Activated CD8-positive, alpha-beta memory T cell treated with anti-CD3 and anti-CD28 coated beads for 4 hours (primary cell): Measurements from ENCODE around the gene SFN.
A peak's percentile ranks its signal among the peaks of the same experiment; 100 is the strongest.
"Not testable (repeated sequence)": the region's sequence is repeated elsewhere in the genome, so short reads cannot be mapped to it uniquely, and the experiment has no call there.

Experiments used
- DNase-seq, 2 donors: peaks; one replicate each; pipeline ENCODE4 v3.0.0-alpha.2; 2020; ENCODE audit warnings: low read depth in 2 of 2

The SFN gene

DNA sequence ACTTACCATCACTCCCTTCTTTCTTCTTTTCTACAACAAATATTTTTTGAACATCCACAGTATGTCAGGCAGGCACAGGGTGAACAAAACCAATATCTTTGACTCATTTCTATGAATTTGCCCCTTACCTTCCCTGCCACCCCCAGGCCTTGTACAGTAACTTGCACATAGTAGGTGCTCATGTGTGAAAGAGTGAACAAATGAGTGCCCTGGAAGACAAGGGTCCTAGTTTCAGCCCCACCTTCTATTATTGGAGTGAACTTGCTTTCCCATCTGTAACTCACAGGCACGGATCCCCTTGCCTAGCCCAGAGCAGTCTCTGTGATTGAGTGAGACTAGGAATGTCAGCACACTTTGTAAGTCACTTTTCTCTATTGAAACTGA is 23.6 kb upstream of the SFN start:
- no peak for DNase-seq

DNA sequence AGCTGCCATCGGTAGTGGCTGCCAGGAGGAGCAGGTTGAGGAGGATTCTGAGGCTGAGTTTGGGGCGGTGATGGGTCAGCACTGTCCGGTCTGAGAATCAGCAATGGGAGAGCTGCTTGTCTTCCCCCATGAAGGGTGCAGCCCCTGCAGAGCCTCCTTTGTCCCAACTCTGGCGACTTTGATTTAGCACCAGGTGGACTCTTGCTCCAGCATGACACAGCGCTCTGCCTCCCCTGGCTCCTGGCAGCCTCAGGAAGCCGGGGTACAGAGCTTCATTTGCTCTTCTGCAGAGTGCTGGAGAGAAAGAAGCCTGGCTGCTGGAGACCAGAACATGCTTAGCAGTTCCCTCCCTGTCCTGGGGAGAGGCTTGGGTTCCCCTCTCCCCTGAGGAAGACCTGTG is 23.2 kb upstream of the SFN start:
- DNase-seq = no peak

DNA sequence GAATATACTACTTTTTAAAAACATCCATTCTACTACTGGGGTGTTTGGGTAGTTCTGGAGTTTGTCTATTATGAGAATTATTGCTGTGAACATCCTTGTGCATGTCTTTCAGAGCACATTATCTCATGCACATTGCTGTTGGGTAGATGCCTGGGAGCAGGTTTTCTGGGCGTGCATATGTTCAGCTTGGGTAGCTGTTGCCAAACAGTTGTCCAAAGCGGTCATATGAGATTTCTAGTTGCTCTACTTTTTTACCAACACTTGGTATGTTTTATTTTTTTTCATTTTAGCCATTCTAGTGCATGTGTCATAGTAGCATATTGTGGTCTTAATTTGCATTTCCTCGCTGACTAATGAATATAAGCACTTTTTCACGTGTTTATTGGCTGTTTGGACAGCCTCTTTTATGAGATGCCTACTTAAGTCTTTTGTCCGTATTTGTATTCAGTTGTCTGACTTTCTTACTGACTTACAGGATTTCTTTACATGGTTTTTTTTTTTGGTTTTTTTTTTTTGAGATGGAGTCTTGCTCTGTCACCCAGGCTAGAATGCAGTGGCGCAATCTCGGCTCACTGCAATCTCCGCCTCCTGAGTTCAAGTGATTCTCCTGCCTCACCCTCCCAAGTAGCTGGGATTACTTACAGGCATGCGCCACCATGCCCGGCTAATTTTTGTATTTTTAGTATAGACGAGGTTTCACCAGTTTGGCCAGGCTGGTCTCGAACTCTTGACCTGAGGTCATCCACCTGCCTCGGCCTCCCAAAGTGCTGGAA is 18.3 kb upstream of the SFN start:
- DNase-seq = no peak

DNA sequence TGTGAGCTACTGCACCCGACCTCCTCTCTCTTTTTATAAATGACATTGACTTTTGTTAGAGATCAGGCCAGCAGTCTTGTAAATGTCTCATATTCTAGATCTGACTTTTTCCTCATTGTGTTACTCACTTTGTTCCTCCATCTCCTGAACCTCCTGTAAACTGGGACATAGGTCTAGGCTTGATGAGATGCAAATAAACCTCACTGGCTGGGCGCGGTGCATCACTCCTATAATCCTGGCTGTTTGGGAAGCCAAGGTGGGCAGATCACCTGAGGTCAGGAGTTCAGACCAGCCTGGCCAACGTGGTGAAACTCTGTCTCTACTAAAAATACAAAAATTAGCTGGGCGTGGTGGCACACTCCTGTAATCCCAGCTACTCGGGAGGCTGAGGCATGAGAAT is 15.1 kb upstream of the SFN start:
- not testable (repeated sequence) for DNase-seq

DNA sequence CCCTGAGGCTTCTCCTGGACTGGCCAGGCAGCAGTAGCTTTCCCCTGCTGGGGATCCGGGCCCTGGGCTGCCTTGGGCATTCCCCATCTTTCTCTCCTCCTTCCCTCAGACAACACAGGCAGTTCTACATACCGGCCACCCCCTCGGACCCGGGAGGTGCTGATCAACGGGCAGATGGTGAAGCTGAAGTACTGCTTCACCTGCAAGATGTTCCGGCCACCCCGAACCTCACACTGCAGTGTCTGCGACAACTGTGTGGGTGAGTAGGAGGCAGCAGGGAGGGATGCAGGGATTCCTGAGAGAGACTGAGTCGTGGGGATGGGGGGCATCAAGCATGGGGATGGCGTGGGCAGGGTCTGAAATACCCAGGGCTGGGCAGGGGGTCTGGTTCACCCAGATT is 14.4 kb upstream of the SFN start:
- DNase-seq = no peak

DNA sequence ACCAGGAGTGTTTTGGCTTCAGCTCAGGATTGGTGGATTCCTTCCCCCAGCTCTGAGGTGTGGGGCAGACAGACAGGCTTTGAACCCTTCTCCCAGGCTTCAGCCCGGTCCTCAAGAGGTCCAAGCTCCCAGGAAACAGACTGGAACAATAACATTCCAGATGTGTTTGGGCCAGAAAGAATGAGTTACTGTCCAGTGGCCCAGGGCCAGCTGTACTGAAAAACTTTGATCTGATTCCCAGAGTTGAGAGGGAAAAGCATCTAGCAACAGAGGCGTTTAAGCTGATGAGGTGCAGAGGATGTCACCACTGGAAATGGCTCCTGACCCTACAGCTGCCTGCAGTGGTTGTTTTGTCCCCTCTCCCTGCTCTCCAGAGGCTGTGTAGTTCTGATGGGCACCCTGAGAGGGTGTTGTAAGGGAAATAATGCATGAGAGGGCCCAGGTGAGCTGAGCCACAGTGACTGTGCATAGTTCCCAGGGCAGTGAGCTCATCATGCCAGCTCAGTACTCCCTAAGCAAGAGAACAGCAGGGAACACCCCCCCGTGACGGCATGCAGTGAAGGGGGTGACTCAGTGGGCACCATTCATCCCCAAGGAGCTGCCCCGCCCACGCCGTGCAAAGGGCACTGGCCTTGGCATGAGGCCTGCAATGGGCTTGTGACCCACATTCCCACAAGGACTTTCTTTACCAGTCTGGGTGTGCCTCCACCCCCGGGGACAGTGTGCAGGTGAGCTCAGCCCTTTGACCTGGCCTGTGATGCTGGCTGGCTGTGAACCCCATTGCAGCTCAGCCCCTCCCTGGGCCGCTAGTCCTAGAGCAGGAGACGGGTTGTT is 13.8 kb upstream of the SFN start:
- DNase-seq = no peak

DNA sequence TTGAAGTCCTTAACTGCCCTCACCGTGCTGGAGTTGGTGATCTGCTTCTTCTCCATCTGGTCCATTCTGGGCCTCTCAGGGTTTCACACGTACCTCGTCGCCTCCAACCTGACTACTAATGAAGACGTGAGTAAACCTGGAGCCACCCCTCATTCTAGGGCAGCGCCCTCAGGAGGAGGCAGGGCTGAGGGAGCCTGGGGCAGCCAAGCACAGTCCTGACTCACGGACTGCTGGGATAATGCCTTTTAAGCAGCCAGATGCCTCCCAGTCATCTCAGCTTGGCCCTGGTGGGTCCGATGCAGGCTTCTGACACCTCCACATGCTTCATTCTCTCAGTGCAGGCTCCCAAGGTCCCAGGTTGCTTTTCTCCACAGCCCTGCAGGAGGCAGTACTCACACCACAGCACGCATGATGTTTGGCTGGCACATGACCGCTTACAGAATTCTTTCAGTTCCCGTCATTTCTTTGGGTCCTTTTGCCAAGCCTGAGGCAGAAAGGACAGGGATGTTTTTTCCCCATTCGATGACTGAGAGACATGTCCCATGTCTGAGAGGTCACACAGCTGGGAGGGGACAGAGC is 11.8 kb upstream of the SFN start:
- no peak for DNase-seq

DNA sequence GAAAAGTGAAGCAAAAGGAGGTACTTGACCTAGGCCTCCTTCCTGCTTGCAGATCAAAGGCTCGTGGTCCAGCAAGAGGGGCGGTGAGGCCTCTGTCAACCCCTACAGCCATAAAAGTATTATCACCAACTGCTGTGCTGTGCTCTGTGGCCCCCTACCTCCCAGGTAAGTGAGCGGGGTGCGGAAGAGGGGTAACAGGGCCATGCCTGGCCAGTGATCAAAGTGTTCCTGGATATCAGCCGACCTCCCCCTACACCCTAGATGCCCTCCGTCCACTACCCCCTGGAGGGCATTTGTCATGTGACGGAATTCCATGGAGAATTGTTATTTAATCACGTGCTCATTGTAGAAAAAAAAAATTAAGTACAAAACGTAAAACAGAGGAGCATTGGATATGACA is 10.2 kb upstream of the SFN start:
- no peak for DNase-seq

DNA sequence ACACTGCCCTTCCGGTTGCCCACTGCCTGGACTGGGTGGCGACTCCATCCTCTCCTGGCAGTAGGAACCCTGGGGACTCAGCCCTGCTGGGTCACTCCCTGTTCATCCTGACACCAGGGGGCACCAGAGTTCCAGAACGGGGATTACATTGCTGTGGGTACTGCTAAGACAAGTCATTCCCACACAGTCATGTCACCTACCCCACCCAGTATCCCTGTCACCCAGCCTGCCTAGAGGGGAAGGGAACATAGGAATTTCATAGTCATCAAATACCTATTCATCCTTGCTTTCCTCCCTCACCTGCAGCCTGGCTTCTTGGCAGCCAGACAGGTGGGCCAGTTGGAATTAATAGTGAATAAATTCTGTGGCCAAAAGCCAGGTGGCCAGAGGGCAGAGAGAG is 9.8 kb upstream of the SFN start:
- peak; percentile 62 to 66 for DNase-seq

DNA sequence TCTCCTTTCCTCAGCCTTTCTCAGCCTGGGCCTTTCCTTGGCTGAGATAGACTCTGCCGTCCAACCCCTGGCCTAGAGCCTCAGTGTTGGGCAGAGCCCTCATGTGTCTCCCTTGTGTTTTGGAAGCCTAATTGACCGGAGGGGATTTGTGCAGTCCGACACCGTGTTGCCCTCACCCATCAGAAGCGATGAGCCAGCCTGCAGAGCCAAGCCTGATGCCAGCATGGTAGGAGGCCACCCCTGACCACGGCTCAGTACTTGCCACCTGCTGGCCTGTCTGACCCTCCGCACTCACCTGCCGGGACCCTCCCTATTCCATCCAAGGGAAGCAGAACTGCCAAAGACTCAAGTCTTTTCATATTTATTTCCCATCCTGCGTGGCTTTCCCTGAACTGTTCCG is 9.3 kb upstream of the SFN start:
- DNase-seq = no peak

DNA sequence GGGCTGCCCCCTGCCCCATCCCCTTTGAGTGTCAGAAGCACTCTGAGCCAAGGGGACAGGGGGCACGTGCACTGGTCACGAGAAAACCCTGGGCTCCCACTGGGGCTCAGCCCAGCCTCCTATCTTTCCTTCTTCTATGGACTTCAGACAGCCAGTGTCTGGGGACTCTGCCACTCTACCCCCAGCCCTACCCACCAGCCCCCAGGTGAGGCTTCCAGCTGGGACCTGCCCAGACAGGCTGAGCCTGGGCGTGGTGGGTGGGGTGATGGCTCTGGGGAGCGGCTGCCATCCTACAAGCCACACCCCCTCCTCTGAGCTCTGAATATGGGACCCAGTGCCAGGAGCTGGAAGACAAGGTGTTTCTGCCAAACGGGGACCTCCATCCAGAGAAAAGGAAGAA is 8.0 kb upstream of the SFN start:
- DNase-seq = no peak

DNA sequence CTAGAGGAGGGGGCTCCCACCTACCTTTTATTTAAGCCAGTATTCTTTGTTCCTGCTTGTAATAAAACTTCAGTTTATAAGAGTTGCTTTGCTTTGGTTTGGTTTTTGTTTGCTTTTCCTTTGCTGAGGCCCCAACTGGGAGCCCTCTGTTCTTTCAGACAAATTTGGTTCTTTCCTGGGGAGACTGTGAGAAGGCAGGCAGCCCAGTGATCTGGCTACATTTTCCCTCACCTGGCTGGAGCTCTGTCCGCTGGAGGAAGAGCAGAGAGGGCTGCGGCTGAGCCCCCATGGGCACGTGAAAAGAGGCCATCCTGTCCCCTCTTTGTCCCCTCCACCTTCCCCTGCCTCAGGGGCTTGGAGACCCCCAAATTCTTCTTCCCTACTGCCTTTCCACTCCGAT is 7.3 kb upstream of the SFN start:
- DNase-seq = no peak

DNA sequence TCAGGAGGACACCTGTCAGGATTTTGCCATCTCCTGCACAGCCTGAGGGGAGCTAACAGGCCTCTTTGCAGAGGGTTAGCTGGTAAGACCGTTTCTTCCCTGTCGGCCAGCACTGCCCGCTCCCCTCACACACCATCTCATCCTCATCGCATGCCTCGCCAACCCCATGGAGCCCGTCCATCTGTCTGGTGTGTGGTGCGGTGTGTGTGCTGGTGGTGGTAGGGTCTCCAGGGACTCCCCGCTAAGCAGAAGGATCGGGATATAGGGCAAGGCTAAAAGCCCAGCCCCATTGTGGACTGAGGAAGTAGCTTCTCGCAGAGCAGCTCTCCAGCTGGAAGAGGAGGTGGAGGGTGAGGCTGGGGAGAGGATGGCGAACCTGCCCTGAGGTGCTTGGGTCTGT is 6.8 kb upstream of the SFN start:
- no peak for DNase-seq

DNA sequence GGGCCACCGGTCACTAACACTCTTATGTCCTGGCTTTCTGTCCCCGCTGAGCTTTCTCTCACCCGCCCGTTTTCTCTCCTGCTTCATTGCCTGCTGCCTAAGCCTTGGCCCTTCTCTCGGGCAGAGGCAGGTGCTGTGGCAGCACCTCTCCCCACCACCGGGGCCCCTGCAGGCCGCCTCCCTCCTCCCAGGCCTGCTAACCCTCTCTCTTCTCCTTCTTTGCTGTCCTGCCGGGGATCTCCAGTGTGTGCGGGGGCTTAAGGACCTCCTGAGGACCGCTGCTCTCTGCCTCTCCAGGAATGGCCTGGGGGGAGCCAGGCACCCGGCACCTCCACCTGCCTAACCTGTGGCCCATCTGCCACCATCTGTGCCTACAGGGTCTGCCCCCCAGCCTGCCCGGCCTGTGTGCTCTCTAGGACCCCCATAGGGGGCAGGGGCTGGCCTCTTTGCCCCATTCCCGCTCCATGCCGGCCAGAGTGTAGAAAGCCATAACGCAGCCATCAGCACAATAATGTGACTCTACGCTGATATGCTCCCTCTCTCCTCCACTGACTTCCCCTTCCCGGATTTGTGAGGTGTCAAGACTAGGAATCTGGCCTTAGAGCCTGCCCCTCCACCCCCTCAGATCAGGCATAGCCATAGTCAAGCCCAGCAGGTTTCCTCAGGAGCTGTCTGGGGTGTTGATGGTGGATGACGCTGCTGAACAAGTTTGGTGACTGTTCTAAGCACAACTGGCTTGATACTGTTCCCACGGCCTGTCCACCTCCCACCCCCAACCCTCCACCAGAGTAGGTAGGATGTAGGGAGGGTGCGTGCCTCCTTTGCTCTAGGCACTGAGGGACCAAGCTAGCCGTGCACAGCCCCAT is 6.1 kb upstream of the SFN start:
- no peak for DNase-seq

DNA sequence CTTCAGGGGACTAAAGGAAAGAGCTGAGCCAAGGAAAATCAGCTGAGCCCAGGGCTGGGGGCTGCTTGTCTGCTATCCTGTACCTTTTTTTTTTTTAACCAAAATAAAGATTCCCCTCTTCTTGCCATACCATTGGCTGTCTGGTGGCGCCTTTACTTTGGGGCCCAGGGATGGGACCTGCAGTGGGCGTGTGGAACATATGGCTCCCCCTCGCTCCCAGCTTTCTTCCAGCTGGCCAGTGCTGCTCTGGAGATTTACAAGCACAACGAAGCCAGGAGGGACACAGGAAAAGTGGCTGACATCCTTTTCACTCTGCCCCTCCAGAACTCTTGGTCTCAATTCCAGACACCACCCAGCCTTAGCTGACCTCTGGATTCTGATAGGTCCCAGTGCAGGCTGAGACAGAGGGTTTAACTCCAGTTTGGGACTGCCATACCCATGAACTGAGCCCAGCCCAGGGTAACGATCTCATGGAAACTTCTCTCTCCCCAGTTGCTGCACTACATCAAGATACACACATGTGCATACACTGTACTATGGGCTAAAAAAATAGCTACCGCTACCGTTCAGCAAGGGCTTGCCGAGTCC is 5.4 kb upstream of the SFN start:
- DNase-seq = no peak

DNA sequence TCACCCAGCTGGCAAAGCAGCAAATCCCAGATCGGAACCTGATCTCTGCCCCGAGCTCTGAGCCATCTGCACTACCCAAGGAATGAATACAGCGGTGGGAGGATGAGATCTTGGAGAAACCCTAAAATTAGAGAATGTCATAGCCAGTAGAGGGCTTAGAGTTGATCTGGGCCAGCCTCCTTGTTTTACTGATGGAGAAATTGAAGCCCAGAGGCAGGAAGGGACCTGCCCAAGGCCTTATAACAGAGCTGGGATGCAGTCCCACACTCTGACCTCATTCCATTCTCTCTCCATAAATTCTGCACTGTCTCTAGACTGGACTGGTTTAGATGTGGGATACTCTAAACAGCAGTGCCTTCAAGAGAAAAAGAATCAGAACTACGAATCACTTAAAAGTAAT is 4.8 kb upstream of the SFN start:
- DNase-seq = no peak

DNA sequence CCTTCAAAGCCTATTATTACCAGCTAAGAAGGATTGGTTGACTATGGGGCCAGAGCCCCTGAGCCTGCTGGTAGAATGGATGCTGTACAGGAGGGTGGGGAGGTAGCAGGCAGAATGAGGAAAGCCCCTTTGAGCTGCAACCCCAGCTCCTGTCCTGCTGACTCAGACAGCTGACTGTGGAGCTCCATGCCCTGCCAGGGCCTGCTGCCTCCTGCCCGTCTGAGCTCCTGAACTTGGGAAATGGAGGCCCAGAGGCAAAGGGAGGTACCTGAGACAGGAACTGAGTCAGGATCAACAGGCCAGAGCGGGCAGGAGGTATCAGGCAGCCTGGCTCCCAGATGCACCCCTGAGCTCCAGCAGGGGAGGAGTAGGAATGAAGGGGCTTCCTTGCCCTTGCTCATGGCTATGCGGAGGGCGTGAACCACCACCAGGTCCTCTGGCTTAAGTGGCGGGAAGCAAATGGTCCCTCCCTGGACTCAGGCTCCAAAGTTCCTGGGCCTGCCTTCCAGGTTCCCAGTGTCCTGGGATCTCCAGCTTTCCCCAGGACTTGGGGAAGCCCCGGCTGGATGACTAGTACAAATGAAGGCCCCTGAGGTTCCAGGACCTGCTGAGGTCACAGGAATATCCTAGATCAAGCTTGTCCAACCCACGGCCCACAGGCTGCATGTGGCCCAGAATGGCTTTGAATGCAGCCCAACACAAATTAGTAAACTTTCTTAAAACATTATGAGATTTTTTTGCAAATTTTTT is 3.9 kb upstream of the SFN start:
- DNase-seq = no peak

DNA sequence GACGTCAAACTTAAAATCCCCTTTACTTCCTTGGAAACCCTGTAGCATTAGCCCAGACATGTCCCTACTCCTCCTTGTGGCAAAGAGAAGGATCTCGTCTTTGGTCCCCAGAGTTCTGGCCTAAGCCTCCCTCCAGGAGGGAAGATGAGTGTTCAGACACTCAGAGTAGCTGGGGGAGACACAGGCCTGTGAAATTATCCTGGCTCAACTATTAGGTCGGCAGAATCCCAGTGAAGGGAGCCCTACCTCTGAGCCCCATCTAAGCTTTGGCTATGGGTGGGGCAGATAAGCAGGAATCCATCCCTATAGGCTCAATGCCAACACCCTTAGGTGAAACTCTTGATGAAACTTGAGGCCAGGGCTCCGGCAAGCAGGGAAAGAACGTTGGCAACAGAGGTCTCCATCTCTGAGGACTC is 1.7 kb upstream of the SFN start:
- DNase-seq = no peak

DNA sequence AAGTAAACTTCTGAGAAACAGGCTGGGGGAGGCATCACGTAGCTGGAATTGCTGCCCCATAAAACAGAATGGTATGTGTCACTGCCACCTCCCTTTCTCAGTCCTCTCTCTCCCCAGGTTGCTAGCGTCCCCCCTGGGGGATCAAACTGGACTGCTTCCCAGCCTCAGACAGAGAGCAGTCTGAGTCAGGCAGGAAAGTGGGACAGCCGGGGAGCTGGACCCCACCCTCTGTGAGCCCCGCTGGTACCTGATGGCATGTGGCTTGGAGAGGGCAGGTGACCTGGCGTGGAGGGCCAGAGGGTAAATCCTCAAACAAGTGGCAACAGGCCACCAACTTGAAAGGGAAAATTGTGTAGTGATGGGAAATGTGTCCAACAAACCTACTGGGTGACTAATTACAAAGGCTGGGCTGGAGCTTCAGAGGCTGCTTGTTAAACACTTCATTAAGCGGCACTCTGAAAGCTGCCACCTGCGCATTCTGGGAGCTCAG is 1.0 kb upstream of the SFN start:
- DNase-seq = no peak

DNA sequence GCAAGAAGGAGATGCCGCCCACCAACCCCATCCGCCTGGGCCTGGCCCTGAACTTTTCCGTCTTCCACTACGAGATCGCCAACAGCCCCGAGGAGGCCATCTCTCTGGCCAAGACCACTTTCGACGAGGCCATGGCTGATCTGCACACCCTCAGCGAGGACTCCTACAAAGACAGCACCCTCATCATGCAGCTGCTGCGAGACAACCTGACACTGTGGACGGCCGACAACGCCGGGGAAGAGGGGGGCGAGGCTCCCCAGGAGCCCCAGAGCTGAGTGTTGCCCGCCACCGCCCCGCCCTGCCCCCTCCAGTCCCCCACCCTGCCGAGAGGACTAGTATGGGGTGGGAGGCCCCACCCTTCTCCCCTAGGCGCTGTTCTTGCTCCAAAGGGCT is 732 bp downstream of the SFN start:
- DNase-seq = no peak
